GM21737 (cell line): ENCODE data around the gene SLC39A2.
"Not testable (repeated sequence)": the region's sequence is repeated elsewhere in the genome, so short reads cannot be mapped to it uniquely, and the experiment has no call there.

ENCODE experiments used
- ATAC-seq: cut with Tn5 transposase; IDR thresholded peaks from one replicate; pipeline ENCODE4 v1.9.1; 2021; ENCODE audit warnings: mild to moderate bottlenecking, moderate library complexity; ENCODE audit not compliant: unreplicated experiment

Gene SLC39A2

DNA sequence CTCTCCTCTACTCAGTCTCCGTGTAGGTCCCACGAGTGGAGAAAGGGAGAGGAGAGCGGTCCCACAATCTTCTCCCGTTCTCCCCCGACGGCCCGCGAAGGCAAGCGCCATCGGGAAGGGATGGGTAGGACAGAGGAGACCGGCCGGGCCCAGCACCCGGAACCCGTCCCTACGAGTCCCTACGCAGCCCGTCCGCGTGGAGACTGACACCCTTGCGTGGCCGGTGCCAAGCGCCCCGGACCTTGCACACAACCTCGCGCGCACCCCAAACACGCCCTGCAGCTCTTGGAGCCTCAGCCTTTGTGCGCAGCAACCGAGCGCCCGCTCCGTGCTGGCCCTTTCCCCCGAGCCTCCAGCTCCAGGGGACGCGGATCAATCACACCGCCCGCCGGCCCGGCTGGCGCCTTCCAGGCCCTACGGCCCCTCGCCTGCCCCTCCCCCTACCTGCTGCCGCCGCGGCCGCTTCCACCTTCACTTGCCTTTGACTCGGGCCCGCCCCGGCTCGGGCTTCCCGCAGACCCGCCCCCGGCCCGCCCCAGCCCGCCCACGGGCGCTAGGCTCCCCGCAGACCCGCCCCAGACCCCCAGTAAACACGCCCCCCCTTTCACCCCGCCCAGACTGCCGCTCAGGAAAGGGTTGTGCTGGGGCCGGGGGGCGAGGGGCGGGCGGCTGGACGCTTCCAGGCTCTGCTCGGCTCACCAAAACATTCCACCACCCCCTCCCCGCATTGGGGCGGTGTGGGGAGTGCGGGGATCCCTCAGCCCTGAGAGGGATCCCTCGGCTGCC, 25.7 kb downstream of the SLC39A2 start, which contains the start of gene NDRG2:
Gene NDRG2, minus strand, starts transcription at position 477 of the 786 bp plus-strand sequence. CDS start 1,746 bp downstream, outside the sequence.
- ATAC-seq, result no peak

DNA sequence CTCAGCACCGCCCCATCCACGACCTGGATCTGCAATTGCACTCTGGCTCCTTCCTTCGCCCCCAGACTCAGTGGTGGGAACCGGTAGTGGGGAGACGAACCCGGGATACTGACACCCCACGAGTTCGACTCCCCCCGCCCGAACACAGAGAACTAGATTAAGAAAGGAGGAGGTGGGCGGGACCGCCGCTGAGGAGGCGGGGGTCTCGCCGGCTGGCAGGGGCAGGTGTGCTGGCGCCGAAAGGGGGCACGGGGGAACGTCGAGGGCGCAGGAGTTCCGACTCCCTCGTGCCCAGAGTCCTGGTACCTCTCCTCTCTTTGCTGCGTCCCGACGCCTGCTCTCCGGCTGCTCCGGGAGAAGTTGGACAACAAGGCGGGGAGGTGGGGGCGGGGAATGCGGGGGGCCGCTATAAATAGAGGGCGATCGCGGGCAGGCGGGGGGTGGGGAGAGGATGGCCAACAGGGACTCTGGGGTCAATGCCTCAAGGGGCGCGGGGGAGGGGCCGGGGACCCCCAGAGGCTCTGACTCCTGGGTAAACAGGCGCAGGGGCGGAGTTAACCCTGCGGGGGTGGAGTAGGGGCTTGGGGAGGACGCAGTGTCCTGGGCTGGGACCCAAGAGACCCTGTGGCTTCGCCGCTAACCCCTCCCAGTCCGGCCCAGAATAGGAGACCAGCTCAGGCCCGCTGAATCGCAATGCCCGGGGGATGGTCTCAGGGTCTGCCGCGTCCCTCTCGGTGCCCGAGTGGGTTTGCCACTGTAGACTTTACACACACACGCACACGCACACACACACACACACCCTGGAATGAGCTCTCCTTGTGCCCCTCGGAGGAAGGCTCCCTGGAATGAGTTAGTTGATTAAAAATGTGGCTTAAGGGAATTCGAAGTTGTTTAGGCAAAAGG, 26.5 kb downstream of the SLC39A2 start:
- ATAC-seq, result no peak

DNA sequence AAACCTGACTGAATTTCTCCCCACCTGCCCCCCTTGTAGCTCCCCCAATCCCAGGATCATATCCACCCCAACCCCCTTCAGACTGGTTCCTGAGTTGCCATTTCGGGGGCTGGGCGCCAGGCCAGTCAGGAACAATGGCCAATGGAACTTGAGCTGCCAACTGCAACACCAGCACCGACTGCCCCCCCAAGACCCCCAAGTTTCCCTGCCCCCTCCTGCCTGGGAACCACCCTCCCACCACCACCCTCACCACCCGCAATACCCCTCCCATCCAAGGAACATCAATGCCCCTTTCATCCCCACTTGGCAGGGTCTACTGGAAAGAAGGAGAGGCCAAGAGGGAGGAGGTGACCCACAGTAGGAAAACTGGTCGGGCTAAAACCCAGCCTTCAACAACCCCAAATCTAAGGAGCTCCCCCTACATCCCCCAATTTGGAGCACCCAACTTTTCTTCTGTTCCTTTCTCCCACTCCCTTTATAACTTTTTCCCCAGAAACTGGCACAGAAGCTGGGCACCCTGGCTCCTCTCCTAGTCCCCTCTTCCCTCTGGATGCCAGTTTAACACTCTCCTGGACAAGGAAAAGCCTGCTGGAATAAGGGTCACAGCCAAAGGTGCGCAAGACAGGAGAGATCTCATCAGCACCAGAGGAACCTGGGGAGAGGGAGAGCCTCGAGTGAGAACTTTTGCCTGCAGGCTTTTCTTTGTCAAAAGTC, 27.3 kb downstream of the SLC39A2 start:
- no peak for ATAC-seq

DNA sequence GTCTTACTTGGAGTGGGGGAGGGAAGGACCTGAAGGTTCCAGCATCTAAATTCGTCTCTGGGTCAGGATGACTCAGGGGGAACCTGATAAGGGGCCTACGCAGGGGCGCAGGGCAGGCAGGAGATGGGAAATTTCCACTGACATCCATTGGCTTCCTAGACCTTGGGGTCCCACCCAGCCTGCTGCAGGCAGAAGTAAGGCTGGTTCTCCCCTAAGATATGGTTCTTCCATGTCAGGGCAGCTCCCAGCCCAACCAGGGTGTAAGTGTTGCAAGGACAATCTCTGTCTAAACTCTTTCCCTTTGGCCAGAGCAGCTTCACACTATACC, 27.9 kb downstream of the SLC39A2 start:
- ATAC-seq, result no peak

DNA sequence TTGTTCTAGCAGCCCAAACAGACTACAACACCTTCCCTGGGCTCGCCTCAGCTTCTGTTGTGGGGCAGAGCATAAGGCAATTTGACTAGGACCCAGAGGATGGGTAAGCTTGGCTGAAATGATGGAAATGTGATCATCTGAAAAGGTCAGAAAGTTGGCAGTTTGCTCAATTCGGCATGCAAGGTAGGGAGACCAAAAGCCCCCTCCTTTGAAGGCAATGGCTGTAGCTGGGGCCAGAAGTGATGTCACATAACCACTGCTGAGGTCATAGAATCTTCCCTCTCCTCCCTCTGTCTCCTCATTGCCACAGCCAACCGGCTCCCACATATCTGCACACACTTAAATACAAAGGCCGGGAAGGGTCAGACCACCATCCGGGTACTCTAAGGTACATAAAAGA, 30.8 kb downstream of the SLC39A2 start, which contains the start of gene TPPP2:
Gene TPPP2, plus strand, starts transcription at position 301 of the 400 bp plus-strand sequence. CDS start 365 bp downstream, outside the sequence.
- ATAC-seq, result no peak

DNA sequence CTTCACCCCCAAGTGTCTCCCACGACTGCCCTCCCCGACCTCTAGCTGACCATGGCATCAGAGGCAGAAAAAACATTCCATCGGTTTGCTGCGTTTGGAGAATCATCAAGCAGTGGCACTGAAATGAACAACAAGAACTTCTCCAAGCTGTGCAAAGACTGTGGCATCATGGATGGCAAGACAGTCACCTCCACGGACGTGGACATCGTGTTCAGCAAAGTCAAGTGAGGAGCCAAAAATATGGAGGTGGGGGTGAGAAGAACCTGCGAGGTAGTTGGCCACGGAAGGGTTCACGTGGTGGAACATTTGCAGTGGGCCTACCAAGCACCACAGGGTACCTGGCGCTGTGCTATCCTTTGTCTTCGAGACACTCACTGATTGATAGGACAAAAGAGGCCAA, 31.4 kb downstream of the SLC39A2 start:
- no peak for ATAC-seq

DNA sequence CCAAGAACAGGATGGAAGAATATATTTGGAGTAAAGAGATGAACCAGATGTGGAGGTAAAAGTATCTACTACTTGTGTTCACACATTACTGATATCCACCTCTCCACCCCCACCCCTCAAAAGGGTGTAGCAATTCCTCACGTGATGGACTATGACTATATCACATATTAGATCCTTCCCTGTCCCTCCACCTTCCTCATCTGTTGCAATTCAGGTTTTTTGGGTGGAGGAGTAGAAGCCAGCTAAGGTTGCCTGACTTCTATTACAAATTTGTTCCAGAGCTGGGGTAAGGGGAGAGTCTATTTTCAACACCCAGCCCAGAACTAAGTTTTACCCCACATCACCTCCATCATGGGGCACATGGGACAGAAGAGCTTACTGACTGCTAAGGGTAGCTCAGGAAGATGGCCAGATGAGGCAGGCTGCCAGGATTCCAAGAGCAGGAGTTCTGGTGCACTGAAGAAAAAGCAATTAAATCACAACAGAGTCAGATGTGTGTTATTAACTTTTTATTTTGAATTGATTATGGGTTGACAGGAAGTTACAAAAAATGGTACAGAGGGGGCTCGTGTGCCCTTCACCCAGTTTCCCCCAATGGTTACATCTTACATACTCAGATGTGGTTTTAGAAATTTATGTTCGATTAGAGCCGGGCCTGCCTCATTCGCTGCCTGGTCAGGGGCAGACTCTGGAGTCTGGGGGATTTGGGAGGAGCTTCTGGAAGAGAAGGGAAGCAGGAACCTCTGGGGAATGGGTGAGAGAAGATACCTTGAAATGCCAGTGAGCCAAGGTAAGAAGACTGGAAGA, 33.4 kb downstream of the SLC39A2 start:
- no peak for ATAC-seq

DNA sequence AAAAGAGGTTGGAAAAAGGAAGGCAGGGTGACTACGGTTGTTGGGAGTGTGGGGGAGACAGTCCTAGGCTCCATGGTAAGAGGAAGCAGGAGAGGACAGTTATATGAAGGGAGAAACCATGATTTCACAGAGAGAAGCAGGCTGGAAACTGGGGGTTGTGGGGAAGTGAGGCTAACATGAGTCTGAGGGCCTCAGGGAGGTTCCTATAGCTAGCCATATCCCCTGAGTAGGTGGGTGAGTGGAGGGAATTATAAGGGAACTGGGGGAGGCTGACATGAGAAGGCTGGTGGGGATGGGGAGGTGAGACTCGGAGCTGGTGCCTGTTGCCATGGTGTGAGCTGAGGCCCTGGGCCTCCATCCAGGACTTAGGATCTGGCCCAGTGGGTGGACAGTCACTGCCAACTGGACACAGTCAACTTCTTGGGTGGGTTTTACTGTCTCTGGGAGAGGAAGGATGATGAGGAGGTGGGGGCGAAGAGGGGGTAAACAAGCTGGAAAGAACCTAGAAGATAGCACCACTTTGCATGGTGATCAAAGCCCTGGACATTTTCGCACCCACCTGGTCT, 34.1 kb downstream of the SLC39A2 start:
- ATAC-seq, result no peak

DNA sequence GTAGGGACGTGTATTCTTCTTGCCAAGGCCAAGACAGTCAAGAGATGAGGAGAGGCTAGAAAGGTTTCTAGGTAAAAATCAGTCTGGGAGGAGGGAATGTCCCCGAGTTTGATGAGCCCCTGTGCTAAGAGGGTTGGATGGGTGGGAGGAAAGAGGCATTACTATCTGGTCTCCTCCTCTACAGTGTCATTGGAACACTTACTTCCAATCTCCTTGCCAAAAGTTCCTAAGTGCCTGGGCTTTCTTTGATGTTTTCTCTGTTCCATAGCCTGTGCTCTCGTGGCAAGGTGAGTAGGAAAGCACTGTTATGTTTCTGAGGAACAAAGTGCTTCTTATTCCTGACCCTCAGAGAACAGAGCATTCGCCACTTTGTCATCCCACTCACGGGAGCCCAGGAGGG, 35.6 kb downstream of the SLC39A2 start, which contains the start of gene RNASE13:
Gene RNASE13, minus strand, starts transcription at position 101 of the 400 bp plus-strand sequence. CDS start 519 bp downstream, outside the sequence.
- no peak for ATAC-seq

DNA sequence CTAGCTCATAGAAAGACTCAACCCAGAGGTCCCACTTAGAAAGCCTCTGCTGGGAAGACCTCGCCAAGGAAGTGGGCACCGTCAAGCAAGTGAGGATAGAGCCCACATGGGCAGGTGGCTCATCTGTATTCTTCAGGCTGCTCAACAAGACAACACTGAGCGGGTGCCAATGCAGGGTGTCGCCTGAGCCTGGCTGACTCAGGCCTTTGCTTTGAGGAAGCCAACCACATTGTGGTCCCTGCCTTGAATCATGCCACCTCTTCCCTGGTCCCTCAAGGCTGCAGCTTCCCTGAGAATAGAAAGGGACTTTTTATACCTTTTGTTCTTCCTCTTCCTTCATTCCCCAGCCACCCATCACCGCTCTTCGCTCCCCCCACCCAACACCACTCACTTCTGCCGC, 37.7 kb downstream of the SLC39A2 start:
- ATAC-seq, result no peak

DNA sequence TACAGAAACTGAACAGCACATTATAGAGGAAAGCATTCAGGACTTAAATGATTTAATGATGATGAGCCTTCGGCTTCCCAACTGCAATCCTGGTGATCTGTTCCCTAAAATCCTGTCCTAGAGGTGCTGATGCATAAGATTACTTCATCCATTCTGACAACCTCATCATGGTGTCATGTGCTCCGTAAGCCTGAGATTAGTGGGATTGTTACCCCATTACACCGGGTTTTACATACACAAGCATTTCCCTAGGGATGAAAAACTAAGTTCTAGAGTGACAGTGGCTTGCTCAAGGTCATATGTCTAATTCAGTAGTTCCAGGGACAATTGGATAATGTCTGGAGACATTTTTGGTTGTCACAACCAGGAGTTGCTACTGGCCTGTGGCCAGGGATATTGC, 38.1 kb downstream of the SLC39A2 start:
- ATAC-seq, result no peak

DNA sequence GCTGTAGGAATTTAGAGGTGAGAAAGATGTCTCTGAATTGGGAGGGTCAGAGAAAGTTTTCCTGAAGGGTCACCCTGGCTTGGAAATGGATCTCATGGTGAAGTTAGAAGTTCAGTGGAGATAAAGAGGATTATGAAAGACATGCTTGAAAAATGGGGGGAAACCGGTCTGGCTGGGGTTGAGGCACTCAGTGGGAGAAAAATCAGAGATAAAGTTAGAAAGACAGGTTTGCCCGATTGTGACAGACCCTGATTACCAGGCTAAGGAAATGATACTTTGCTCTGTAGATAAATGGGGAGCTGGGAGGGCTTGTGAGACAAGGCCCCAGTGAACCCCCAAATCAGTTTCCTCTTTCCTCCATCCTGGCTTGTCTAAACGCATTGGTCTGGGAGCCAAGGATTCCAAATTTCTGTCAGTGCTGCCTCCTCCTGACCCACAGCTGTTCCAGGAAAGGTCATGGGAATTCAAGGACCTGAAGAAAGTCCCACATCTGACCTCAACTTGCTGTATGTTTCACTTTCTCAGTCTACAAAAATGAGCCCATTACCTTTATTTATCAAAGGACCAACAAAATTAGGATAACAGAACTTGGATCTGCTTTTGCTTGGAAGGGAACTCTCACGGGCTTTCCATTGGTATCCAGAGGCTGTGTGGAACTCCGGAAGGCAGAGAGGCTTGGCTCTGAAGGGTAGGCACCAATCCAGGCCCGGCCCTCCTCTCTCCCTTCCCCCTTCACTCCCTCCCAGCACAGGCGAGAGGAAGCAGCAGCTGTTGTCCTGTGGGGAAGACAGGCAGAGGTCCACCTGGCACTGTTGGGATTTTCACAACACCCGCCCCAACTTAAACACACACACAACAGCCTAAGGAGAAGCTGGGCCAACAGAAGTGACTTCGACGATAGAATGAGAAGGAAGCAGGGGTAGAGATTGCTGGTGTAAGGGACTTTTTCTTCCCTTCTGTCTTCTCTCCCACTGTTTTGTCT, 39.6 kb downstream of the SLC39A2 start:
- no peak for ATAC-seq

DNA sequence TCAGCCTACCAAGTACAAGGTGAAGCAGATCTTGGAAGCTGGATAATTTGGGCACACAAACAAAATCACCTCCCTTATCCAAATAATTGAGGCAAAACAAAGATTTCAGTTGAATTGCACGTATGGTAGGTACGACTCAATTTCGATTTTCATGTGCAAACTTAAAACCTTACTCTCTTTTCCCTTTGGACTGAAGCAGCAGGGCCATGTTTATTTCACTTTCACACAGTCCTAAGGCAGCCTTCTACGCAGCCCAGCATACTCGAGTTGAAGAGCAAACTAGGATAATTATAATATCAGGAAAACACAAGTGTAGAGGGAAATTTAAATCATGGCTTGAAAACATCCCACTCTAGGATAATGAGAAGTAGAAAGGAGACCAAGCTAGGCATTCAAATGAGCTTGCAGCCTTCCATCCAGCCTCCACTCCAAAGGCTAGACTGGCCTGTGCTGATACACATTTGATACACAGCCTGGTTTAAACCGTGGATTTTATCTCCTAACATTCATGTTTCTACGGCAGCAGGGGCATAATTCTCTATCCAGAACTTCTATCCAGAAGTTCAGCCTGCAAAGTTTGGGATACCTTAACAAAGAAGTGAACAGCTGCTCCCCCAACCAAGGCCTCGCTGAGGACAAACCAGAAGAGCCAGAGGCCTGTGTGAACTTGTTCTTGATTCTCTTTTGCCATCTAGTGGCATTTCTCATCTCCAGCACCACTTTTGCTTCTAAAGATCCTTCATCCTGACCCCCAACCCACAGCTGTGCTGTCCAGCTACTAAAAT, 40.7 kb downstream of the SLC39A2 start:
- ATAC-seq, result no peak

DNA sequence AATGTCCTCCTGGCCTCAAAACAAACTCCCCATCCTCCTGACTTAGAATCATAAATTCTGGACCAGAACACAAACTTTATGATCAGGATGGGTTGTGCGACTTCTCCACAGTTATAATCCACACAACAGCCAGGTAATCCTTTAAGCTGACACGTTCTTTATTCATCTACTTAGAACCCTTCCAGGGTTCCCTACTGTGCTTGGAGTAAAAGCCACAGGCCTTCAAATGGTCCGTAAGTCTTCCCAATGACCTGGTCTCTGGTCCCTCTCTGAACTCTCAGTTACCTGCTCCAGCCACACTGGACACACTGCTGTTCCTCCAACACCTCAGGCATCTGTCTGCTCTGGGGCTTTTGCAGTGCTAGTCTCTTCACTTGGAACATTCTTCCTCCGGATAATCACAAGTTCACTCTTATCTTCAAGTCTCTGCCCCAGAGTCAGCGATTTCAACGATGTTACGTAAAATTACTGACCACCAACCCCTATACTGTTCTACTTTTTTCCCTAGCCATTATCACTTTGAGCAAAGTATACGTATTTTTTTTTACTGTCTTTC, 41.4 kb downstream of the SLC39A2 start:
- no peak for ATAC-seq

DNA sequence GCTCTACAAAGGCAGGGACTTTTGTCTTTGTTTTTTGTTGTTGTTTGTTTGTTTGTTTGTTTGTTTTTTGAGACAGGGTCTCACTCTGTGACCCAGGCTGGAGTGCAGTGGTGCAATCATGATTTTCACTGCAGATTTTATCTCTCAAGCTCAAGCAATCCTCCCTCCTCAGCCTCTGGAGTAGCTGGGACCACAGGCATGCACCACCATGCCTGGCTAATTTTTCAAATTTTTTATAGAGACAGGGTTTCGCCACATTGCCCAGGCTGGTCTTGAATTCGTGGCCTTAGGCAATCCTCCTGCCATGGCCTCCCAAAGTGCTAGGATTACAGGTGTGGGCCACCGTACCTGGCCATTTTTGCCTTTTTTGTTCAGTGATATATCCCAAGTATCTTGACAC, 41.8 kb downstream of the SLC39A2 start:
- ATAC-seq, result not testable (repeated sequence)

DNA sequence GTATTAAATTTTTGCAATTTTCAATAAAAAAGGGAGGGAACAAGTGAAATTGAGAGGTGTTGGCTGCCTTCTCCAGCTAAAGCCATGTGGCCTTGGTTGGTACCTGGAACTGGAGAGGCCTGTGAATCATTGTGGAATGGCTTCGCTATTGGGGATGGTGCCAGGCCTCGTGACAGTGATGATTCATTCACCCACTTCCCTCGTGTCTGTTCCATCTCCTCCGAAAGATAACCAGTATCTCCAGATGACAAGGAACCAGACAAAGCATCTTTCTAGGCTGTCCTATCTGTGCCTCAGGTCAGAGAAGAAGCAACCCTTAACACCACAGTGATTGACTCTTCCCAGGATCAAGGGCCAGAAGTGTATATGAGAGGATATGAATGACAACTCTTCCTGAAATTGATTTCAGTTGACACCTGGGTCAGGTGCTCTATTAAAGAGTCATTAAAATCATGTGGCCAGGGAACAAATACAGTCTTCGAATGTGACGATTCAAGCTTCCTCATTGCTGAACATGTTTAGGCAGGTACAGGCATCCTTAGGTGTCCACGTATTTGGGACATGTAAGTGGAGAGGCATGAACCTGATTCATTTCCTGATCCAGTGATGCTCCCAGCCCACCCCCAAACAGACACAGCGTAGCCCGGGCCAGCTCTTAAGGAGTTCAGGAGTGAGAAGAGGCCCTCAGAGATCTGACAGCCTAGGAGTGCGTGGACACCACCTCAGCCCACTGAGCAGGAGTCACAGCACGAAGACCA, 42.8 kb downstream of the SLC39A2 start, which contains the start of gene RNASE7:
Gene RNASE7, plus strand, starts transcription at position 687 of the 758 bp plus-strand sequence. CDS start 631 bp downstream, outside the sequence.
- no peak for ATAC-seq

DNA sequence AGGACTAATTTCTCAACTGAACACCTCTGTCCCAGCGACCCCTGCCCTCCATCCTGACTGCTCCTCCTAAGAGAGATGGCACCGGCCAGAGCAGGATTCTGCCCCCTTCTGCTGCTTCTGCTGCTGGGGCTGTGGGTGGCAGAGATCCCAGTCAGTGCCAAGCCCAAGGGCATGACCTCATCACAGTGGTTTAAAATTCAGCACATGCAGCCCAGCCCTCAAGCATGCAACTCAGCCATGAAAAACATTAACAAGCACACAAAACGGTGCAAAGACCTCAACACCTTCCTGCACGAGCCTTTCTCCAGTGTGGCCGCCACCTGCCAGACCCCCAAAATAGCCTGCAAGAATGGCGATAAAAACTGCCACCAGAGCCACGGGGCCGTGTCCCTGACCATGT, 43.8 kb downstream of the SLC39A2 start:
- ATAC-seq, result no peak
